GM21619 (cell line): Measurements from ENCODE around the gene PTPRU.
"Not testable (repeated sequence)": the region's sequence is repeated elsewhere in the genome, so short reads cannot be mapped to it uniquely, and the experiment has no call there.

Experiments
- ATAC-seq: cut with Tn5 transposase; IDR thresholded peaks from one replicate; pipeline ENCODE4 v1.9.1; 2021; ENCODE audit not compliant: unreplicated experiment

PTPRU gene

DNA sequence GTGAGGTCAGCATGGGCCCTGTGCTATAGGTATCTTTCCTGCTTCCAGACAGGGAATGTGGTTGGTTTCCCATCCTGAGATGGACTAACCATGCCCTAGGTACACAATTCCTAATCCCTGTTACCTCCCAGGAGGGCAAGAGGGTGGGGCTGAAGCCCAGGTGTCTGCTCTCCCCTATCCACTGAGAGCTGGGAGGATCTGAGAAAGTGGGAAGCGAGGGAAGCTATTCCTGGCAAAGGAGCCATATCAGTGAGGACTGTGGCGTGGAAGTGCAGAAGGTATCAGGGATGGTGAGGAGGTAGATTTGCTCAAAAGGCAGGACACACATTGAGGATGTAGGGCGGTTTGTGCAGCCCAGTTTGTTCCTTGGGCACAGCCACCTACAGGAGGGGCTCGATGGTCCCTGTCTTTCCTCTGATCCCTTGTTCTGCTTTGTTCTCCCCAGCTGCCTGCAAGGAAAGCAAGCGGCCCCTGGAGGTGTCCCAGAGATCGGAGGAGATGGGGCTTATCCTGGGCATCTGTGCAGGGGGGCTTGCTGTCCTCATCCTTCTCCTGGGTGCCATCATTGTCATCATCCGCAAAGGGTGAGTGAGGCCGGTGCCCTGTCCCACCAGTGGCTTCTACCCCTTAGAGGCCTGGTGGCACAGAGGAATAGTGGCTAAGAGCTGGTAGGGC, 48.1 kb downstream of the PTPRU start:
- no peak for ATAC-seq

DNA sequence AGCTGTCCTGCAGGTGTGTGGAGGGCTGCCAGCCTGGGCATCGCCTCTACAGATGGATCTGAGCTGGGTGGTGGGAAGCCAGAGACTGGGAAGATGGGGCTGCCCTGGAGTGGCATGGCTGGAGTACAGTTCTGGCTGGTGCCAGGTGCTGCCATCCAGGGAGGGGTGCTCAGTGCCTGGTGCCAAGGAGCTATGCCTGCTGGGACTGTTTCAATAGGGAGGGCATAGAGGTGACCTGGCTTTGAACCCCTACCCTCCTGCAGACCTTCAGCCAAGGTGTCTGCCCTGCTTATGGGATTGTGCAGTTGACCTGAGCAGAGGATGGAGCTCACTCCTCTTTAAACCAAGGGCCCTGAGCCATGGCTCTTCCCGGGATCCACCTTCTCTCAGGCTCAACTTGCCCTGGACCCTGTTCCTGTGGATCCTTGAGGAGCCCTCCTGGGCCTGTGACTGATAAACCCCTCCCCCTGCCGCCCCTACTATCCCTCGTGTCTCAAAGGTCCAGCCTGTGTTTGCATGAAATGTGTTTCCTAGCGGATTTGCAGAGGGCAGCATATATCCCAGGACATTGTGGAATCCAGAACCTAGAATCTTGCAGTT, 48.7 kb downstream of the PTPRU start:
- no peak for ATAC-seq

DNA sequence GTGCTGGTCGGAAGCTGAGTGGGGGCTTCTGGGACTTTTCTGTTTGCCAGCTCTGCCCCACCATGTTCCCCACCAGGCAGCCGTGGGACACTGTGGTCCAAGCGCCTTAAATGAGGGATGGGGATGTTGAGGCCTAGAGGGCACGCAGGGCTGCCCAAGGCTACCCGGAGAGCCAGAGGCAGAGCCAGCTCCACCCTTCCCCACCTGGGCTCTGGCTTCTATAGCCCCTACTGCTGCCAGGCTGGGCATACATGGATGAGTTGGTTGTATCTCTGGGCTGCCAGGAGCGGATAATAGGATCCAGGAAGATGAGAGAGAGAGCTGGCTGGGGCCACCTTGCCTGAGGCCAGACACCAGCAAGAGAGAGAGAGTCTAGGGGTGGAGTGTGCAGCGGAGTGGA, 49.4 kb downstream of the PTPRU start:
- no peak for ATAC-seq

DNA sequence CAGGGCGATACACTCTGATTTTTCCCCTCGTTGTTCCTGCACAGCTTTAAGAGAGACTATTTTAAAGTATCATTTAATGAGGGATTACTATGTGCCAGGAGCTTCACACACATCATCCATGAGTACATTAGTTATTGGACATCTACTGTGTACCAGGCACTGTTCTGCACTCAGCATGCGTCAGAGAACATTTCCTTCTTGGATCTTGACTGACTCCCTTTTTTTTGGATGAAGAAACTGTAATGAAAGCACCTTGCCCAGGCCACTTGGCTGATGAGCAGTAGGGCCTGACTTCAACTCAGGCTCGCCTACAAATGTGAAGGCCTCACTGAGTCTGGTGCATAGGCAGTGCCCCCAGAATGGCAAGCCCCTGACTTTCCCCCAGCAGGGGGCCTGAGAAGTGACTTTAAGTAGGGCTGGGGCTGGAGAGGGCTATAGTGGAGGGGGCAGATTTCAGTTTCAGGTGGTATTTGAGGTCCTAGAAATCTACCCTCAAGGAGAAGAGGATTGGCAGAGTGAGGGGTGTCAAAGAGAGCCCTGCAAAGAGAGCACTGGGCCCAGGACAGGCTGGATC, 50.0 kb downstream of the PTPRU start:
- ATAC-seq = no peak

DNA sequence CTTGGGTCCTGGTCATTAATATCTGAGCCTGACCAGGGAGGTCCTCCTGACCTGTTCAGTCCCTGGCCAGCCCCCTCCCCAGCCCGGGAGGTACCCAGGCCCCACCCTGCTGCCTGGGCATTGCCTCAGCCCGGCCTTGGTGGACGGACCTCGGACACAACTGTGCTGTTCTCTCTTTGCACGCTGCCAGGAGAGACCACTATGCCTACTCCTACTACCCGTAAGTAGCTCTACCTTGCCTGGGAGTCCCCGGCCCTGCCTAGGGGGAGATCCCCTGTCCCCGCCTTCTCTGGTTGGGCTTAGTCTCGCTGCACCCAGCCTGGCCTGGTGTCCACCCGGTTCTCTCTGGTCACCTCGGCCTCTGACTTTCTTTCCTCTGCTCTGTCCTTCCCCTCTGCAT, 53.2 kb downstream of the PTPRU start:
- ATAC-seq = no peak

DNA sequence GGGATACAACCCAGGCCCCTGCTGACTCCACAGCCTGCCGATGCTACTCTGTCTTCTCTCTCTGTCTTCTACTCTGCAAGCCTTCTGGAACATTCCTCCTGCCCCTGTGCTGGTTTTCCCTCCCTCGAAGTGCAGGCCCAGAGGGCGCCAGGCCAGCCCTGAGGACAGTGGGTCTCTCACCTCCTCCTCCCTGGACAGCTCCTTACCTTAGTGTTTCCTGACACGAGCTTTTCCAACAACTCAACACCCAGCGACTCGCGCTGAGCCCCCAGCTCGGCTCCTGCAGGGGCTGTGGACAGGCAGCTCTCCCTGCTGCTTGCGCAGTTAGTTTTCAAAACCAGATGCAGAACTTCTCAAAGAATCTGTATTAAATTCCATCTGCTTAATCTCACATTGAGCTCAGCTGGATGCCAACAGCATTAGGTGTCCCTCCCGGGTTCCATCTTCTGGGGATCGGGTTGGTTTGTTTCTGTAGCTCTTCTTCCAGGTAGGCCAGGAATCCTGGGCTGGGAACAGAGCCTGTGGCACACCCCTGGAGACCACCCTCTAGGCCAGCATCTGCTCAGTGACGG, 54.2 kb downstream of the PTPRU start:
- ATAC-seq = no peak

DNA sequence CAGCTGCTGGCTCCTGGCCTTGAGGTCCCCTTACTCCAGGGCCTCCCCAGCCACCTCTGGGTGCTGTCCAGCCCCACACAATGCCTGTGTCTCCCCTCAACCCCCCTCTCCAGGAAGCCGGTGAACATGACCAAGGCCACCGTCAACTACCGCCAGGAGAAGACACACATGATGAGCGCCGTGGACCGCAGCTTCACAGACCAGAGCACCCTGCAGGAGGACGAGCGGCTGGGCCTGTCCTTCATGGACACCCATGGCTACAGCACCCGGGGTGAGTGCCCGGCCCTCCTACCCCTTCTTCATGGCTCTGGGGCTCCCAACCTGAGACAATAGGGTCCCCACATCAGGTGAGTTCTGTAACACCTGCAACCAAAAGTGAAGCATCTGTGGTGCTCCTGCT, 55.4 kb downstream of the PTPRU start:
- ATAC-seq = no peak

DNA sequence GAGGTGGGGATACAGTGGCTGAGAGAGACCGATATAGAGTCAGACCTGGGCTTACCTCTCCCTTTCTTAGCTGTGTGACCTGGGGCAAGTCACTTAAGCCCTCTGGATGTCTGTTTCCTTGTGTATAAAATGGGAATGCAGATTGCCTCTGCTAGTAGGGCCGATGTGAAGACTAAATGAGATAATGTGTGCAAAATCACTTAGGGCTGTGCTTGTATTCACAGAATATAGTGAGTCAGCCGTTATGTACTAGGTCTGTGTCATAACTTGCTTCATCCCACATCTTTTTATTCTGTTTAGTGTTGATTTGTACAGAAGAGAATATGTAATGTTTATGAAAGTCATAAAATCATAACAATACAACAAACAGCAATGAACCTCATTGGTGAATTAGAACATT, 56.0 kb downstream of the PTPRU start:
- no peak for ATAC-seq

DNA sequence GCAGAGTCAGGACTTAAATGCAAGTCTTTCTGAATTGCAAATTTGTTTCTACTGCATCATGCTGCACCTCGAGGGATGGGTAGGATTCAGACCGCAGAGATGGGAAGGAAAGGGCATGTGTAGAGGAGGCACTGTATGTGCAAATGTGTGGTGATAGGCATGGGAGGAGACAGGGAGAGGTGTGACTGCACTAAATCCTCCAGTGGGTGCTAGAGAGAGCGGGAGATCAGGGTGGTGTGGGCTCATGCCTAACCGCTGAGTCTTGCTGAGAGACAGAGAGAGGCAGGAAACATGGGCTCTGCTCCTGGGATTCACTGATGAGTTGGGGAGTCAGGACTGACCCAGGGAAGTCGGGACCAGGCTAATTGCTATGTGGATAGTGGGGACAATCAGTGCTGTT, 61.1 kb downstream of the PTPRU start:
- no peak for ATAC-seq

DNA sequence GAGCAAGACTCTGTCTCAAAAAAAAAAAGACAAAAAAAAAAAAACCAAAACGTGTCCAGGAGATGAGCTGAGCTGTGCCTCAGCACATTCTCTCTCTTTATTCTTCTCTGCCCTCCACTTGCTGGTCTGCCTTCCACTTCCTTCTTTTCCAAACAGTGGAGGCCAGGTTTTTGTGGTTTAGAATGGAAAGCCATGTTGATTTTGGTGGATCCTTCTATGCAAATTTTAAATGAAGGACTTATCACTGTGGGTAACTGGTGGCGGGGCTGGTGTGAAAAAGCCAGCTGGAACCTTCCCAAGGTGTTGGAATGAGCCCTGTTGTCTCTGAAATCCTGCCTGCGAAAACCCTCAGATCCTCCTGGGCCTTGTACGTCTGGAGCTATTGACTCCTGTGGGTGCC, 61.9 kb downstream of the PTPRU start:
- no peak for ATAC-seq

DNA sequence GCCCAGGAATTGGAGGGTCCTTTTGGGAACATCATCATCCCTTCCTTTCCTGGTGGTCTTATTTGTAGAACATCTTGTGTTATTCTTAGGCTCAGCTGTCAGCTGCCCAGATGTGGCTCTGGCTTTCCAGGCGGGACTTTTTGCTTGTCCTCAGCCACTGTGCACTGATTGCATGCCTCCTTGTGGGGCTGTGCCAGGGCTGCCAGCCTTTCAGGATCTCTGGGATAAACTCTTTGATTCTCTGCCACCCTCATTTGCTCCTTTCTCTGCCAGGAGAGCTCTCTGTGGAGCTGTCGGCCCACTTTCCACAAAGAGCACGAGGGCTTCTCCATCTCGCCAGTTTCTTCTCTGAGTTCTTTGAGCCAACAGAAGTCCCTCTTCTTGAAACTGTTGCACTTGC, 63.1 kb downstream of the PTPRU start:
- ATAC-seq = no peak

DNA sequence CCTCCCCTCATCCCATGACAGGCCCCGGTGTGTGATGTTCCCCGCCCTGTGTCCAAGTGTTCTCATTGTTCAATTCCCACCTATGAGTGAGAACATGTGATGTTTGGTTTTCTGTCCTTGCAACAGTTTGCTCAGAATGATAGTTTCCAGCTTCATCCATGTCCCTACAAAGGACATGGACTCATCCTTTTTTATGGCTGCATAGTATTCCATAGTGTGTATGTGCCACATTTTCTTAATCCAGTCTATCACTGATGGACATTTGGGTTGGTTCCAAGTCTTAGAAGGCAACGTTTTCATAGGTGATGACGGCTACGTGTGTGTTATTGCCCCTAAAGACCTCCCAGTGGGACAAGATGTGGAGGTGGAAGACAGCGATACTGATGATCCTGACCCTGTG, 65.4 kb downstream of the PTPRU start:
- not testable (repeated sequence) for ATAC-seq

DNA sequence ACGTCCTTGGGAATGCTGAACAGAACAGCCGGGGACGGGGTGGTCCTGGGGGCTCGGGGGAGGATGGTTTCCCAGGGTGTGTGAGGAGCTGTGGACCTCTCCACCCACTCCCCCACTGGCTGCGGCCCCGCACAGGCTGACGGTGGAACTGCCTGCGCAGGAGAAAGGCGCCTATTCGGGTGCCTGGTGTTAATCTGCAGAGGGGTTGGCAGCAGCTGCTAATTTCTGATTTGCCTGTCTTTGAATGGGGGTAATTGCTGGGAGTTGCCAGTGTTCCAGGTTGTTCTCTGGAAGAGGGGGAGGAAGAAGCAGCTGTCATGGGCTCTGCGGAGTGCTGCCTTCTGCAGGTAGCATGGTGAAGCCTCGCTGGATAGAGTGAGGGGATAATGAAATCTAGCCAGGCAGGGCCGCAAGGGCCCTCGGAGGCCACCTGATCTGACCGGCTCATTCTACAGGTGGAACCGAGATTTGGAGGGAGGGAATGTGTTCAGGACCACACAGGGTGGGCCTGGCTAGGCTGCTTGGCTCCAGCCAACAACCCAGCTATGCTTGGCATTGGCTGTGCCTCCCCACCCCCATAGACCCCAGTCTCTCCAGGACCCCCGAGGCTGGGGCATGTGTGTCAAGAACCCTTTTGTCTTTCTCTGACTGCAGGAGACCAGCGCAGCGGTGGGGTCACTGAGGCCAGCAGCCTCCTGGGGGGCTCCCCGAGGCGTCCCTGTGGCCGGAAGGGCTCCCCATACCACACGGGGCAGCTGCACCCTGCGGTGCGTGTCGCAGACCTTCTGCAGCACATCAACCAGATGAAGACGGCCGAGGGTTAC, 67.1 kb downstream of the PTPRU start:
- no peak for ATAC-seq

DNA sequence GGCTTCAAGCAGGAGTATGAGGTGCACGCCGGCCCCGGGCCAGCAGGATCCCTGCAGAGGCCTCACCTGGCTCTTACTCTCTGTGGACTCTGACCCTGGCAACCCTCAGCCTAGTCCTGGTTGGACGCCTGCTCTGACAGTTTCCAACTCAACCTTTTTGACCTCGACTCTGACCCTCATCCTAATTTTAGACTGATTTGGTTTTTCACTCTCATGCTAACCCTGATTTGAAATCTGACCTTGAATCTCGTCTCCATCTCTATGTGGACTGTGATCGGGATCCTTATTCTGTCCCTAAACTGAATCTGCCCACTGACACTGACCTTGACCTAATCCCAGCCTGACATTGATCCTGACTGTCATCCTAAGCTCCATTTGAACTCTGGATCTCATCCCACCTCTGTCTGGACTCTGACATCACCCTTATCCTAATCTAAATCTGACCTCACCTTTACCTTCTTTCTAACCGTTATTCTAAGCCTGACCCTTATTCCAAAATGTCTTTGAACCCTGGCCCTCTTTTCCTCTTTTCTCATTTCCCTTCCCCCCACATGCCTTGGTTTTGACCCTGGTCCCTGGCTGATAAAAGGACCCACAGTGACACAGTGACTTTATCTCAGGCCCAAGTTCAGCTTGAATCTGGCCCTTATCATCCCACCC, 67.8 kb downstream of the PTPRU start:
- no peak for ATAC-seq

DNA sequence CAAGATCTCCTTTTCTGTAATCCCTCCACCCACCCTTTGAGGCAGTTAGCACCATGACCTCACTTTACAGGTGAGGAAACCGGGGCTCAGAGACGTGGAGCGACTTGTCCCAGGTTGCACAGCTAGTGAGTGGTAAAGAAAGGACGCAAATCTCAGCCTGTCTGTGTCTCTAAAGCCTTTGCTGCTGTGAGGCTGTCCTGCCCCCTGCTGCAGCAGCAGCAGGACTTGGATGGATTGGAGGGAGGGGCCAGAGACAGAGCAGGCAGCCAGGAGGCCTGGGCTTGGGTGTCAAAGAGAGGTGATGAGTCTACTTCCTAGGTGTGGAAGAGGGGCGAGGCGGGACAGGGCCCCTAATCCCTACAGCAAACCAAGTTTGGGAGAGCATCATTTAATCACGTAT, 69.6 kb downstream of the PTPRU start:
- ATAC-seq = no peak

DNA sequence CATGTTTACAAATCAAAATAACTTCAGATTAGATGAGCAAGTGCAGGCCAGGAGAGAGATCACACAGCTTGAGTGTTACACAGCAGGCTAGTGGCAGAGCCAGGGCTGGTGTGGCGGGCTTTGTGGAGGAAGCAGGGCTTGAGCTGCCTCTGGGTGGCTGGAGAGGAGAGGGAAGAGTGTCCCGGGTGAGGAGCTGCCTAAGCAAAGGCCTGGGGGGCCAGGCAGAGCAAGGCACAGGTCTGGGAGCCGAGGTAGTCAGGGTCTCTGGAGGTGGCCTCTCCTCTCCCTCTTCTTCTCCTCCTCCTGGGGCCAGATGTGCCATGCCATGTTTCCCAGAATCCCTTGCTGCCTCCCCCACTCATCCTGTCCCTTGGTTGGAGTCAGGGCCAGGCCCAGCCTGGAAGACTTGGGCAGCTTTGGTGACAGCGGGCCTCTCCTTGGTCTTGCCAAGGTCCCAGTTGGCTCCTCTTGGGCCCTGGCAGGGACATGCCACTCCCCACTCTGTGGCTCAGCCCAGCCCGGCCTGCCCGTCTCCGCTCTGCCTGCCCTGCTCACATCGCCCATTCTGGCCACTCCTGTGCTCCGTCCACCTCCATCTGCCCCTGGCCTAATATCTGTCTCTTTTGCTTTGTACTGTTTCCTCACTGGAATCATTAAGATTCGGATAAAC, 70.3 kb downstream of the PTPRU start:
- ATAC-seq = no peak

DNA sequence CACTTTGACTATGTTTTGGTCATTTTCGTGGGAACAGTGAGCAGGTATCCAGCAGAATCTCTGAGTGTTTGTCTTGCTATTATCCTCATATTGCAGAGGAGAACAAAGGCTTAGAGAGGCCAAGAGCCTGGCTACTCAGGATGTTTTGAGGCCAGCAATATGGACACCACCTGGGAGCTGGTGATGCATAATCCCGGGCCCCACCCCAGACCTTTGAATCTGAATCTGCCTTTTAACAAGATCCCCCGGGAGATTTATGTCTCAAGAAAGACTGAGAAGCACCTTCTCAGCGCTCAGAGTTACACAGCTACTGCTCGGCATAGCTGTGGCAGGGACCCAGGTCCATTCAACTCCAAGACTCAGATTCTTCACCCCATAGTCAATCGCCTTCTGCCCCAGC, 72.8 kb downstream of the PTPRU start:
- ATAC-seq = no peak

DNA sequence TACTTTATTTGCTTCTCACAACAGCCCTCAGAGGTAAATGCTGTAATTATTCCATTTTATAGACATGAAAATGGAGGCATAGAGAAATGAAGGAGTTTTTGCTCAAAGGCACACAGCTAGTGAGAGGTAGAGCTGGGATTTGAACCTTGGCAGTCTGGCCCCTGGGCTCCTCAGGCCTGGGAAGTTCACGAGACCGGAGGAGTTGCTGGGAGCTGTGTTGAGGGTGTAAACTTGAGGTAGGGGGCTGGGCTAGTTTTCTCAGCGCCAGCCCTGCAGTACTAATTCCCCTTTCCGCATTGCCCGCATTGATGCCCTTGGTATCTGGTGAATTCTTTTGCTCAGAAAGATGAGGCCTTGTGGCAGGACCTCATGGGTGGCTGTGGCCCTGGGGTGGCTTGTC, 73.3 kb downstream of the PTPRU start:
- ATAC-seq = no peak

DNA sequence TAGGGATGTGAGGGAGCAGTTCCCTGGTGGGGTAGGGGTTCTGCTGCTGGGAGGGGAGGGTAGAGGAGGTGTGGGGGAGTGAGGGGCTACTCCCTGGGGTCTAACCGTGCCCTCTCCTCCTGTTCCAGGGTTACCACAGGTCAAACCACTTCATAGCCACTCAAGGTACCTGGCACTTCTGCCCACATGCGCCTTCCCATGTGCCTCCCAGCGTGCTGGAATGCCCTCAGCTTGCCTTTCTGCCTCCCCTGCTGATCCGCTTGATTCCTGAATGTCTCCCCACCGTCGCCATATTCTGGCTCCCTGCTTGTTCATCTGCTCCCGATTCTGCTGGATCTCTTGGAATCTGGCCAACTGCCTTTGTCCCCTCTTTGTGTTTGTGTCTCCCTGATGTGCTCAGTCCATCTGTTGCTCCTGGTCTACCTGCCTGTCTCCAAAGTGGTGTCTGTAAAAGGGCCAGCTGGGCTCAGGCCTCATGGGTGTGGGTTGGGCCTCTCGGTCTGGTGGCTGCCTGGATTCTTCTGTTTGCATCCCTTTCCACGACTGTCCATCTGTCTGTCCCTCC, 74.4 kb downstream of the PTPRU start:
- no peak for ATAC-seq

DNA sequence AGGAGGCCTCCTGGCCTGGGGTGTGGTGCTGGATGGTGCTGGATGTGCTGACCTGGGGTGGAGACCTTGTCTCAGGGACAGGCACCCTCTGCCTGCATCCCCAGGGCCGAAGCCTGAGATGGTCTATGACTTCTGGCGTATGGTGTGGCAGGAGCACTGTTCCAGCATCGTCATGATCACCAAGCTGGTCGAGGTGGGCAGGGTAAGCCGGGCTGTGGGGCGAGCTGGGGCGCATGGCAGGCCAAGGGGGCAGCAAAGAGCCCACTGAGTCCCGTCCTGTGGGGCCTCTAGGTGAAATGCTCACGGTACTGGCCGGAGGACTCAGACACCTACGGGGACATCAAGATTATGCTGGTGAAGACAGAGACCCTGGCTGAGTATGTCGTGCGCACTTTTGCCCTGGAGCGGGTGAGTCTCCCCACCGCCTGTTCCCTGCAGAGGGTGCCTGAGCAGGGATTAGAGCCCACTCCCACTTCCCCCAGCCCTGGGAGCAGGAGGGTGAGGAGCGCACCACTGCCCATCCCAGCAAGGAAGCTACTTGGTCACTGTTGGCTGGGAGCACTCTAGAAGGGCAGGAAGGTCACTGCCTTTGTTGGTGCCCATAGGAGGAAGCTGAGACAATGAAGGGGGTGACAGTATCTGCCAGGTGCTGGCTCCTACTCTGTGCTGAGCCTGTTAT, 75.2 kb downstream of the PTPRU start:
- no peak for ATAC-seq
